ENCODE results near the gene NMNAT3. TPM values are rescaled to one million over a fixed set of nuclear protein-coding genes. Genes with fewer than 3 reads are reported as not detected.

NMNAT3 gene
- total RNA-seq, 4 donors from 2014 or later, result 9.5 to 17.2 (median 12.8) TPM

GRCh38 chr3:139619484-139619883, 58.3 kb downstream of the NMNAT3 start:
- in situ Hi-C loops (cut with MboI; ENCODE audit: low sequenced_read_pairs in 4 of 4) (no loop called here), intact Hi-C loops (cut with DNase I; ENCODE audit: low total_unique reads) (no loop called here)
- no peak for TF ChIP-seq POLR2A (IDR thresholded peaks at IDR 0.05)
- TF ChIP-seq, protein P1, sequence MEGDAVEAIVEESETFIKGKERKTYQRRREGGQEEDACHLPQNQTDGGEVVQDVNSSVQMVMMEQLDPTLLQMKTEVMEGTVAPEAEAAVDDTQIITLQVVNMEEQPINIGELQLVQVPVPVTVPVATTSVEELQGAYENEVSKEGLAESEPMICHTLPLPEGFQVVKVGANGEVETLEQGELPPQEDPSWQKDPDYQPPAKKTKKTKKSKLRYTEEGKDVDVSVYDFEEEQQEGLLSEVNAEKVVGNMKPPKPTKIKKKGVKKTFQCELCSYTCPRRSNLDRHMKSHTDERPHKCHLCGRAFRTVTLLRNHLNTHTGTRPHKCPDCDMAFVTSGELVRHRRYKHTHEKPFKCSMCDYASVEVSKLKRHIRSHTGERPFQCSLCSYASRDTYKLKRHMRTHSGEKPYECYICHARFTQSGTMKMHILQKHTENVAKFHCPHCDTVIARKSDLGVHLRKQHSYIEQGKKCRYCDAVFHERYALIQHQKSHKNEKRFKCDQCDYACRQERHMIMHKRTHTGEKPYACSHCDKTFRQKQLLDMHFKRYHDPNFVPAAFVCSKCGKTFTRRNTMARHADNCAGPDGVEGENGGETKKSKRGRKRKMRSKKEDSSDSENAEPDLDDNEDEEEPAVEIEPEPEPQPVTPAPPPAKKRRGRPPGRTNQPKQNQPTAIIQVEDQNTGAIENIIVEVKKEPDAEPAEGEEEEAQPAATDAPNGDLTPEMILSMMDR (IDR thresholded peaks at IDR 0.05 in 4 of 5, conservative IDR thresholded peaks at IDR 0.05 in 1 of 5), result no peak
- no peaks in the 10 kb centered on the region for H3K36me3 ChIP-seq
- H3K27me3 ChIP-seq, result no peaks in the 10 kb centered on the region
- DNase-seq, result no peak
- no peak overlapping the region for H3K27ac ChIP-seq
- no peaks in the 10 kb centered on the region for H3K9me3 ChIP-seq
- no peak overlapping the region for H3K4me3 ChIP-seq
- H3K4me1 ChIP-seq, result no peaks in the 10 kb centered on the region
- ATAC-seq, result no peak

DNA sequence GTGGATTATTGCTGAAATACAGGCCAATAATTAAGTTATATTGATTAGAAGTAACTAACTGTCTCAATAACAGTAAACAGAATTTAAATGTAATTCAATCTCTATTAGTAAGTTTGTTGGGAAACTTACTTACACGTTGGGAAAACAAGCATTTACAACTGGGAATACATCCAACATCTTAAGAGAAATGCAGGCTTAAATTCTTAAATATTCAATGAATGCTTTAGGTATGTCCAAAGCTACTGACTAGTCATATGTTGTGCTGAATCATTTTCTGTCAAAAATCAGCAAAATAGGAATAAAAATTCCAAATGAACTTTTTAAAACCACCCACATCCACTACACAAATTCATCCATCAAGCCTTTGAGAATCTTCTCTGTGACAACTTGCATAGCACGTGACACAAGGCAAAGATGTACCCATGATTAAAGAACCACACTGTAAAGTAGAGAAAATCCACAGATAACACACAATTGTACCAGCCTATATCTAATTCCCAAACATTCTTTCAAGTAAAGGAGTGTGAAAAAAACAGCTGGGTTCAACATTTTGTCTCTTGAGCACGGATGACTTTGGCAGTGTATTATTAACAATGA, 60.0 kb downstream of the NMNAT3 start:
- TF ChIP-seq, protein P1 (IDR thresholded peaks at IDR 0.05 in 4 of 5, conservative IDR thresholded peaks at IDR 0.05 in 1 of 5), result no peak
- TF ChIP-seq POLR2A (IDR thresholded peaks at IDR 0.05), result no peak
- no peak overlapping the region for H3K4me3 ChIP-seq
- DNase-seq, result no peak
- H3K4me1 ChIP-seq, result no peaks in the 10 kb centered on the region
- in situ Hi-C loops (cut with MboI; ENCODE audit: low sequenced_read_pairs in 4 of 4) (no loop called here), intact Hi-C loops (cut with DNase I; ENCODE audit: low total_unique reads) (no loop called here)
- H3K9me3 ChIP-seq, result no peaks in the 10 kb centered on the region
- H3K36me3 ChIP-seq, result no peaks in the 10 kb centered on the region
- no peaks in the 10 kb centered on the region for H3K27me3 ChIP-seq
- H3K27ac ChIP-seq, result no peak overlapping the region
- no peak for ATAC-seq

DNA sequence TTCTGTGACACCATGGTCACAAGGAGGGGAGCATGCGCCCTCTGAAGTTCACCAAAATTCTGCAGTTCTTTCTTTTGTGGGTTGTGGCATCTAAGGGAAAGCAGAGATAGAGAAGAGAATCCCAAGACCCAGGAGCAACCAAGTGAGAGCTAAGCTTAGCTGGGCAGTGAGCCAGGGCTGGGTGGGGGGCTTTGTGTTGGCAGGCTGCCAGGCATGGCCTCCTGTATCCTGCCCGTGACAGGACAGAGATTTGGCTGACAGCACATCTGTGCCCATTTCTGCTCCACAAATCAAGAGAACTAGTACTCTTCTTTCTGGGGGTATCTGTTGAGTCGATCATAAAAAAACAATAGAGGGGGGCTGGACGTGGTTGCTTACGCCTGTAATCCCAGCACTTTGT, 66.2 kb downstream of the NMNAT3 start:
- Histone ChIP-seq H3K27me3 (no peaks in the 10 kb centered on the region), H3K9me3 (no peaks in the 10 kb centered on the region), H3K4me1 (no peaks in the 10 kb centered on the region), H3K4me3 (no peak overlapping the region), H3K27ac (no peak overlapping the region), H3K36me3 (no peaks in the 10 kb centered on the region)
- DNase-seq (no peak), ATAC-seq (no peak)
- intact Hi-C loops (cut with DNase I; ENCODE audit: low total_unique reads), result no loop called here
- in situ Hi-C loops (cut with MboI; ENCODE audit: low sequenced_read_pairs in 4 of 4), result no loop called here
- TF ChIP-seq, protein P1 (IDR thresholded peaks at IDR 0.05 in 4 of 5, conservative IDR thresholded peaks at IDR 0.05 in 1 of 5), result no peak
- no peak for TF ChIP-seq POLR2A (IDR thresholded peaks at IDR 0.05)

- no peaks in the 10 kb centered on the region for H3K36me3 ChIP-seq
- H3K4me1 ChIP-seq, result no peaks in the 10 kb centered on the region
- DNase-seq (no peak), ATAC-seq (no peak)
- no peaks in the 10 kb centered on the region for H3K27me3 ChIP-seq
- H3K9me3 ChIP-seq, result no peaks in the 10 kb centered on the region
- no peak overlapping the region for H3K4me3 ChIP-seq
- in situ Hi-C loops (cut with MboI; ENCODE audit: low sequenced_read_pairs in 4 of 4), result no loop called here
- intact Hi-C loops (cut with DNase I; ENCODE audit: low total_unique reads), result no loop called here
- no peak overlapping the region for H3K27ac ChIP-seq
- TF ChIP-seq, protein P1 (IDR thresholded peaks at IDR 0.05 in 4 of 5, conservative IDR thresholded peaks at IDR 0.05 in 1 of 5), result no peak
- no peak for TF ChIP-seq POLR2A (IDR thresholded peaks at IDR 0.05)
Measured at GRCh38 chr3:139610886-139611285, 66.9 kb downstream of the NMNAT3 start.

DNA sequence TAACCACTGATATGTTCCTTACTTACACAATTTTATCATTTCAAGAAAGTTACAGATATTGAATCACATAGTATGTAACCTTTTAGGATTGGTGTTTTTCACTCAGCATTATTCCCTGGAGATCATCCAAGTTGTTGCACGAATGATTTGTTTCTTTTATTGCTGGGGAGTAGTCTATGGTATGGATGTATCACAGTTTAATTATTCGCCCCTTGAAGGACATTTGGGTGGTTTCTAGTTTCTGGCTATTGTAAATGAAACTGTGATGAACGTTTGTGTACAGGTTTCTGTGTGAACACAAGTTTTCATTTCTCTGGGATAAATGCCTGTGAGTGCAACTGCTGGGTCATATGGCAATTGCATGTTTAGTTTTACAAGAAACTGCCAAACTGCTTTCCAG, 68.8 kb downstream of the NMNAT3 start:
- TF ChIP-seq POLR2A (IDR thresholded peaks at IDR 0.05), result no peak
- TF ChIP-seq, protein P1 (IDR thresholded peaks at IDR 0.05 in 4 of 5, conservative IDR thresholded peaks at IDR 0.05 in 1 of 5), result no peak
- intact Hi-C loops (cut with DNase I; ENCODE audit: low total_unique reads), result no loop called here

More for the DNA sequence above, 68.8 kb downstream of the NMNAT3 start:
- no peaks in the 10 kb centered on the region for H3K27me3 ChIP-seq
- no peaks in the 10 kb centered on the region for H3K9me3 ChIP-seq
- DNase-seq (no peak), ATAC-seq (no peak)
- no peaks in the 10 kb centered on the region for H3K4me1 ChIP-seq
- no peak overlapping the region for H3K27ac ChIP-seq
- no peaks in the 10 kb centered on the region for H3K36me3 ChIP-seq
- no peak overlapping the region for H3K4me3 ChIP-seq
- in situ Hi-C loops (cut with MboI; ENCODE audit: low sequenced_read_pairs in 4 of 4), result no loop called here
